AG10803 (cell line): ENCODE measurements around the gene MRPS34.

Experiments
- DNase-seq: peaks from one replicate; pipeline ENCODE4 v3.0.0; 2010; ENCODE audit warnings: low read depth
- H3K4me3 ChIP-seq: 2 replicates; pipeline ENCODE4 v1.5.1; 2011; ENCODE audit warnings: mild to moderate bottlenecking, low read length, control low read depth
- CTCF ChIP-seq: conservative IDR thresholded peaks from 2 replicates; pipeline ENCODE4 v1.5.1; 2011; ENCODE audit warnings: mild to moderate bottlenecking, low read length, control low read depth, inconsistent platforms

Gene MRPS34

GRCh38 chr16:1762879-1763520 is 9.9 kb downstream of the MRPS34 start:
- no peak overlapping the region for H3K4me3 ChIP-seq
- TF ChIP-seq CTCF: no peak
- no peak for DNase-seq

GRCh38 chr16:1762196-1762878 is 10.6 kb downstream of the MRPS34 start:
- no peak overlapping the region for H3K4me3 ChIP-seq
- no peak for TF ChIP-seq CTCF

GRCh38 chr16:1761751-1762150 is 11.2 kb downstream of the MRPS34 start:
- TF ChIP-seq CTCF: no peak
- H3K4me3 ChIP-seq: no peak overlapping the region
- DNase-seq: no peak

More at GRCh38 chr16:1762196-1762878, 10.6 kb downstream of the MRPS34 start:
- DNase-seq: no peak

- TF ChIP-seq CTCF: no peak
- H3K4me3 ChIP-seq: no peak overlapping the region
- DNase-seq: no peak
Measured at GRCh38 chr16:1760911-1761310, 12.0 kb downstream of the MRPS34 start.

GRCh38 chr16:1759511-1759910 is 13.4 kb downstream of the MRPS34 start:
- H3K4me3 ChIP-seq: no peak overlapping the region
- TF ChIP-seq CTCF: no peak
- DNase-seq: no peak

GRCh38 chr16:1758923-1759322 is 14.0 kb downstream of the MRPS34 start:
- no peak for DNase-seq
- TF ChIP-seq CTCF: no peak
- no peak overlapping the region for H3K4me3 ChIP-seq
